ENCODE results near the gene SHCBP1L. TPM values are rescaled to one million over a fixed set of nuclear protein-coding genes. Genes with fewer than 3 reads are reported as not detected.
A peak's percentile ranks its signal among the peaks of the same experiment; 100 is the strongest.

Gene SHCBP1L
- total and polyA plus RNA-seq, 9 of the 15 experiments (the other 6 are each of a cell fraction or from before 2014, with no cell fraction given), result not detected

DNA sequence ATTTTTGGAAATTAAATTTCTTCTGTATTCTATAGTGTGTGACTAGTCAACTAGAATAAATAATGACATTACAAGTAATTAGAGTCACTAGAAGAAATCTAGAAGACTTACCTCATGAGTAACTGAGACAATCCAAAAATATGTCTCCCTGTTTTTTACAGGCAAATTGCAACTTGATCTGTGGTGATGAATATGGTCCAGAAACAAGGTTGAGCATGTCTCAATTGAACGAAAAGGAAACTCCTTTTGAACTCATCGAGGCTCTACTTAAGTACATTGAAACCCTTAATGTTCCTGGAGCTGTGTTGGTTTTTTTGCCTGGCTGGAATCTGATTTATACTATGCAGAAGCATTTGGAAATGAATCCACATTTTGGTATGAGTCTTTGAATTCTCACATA, 77.1 kb downstream of the SHCBP1L start:
- Histone ChIP-seq H3K79me2 (ENCODE audit: control insufficient read depth, insufficient read depth, low read length) (peaks cover 2% of the 10 kb centered on the region; the same call in 1 of the 3 replicates), H3K9ac (ENCODE audit: insufficient read depth in 1 of 2, low read depth in 2 of 2, low read length in 2 of 2) (no peak overlapping the region), H3K9me3 (replicated peaks; ENCODE audit: control insufficient read depth, insufficient read depth, low read depth, low read length) (no peaks in the 10 kb centered on the region), H3K4me3 (no peak overlapping the region), H3K4me2 (ENCODE audit: insufficient read depth, low read length) (no peak overlapping the region), H3K36me3 (ENCODE audit: control insufficient read depth, insufficient read depth, low read length) (peaks cover 100% of the 10 kb centered on the region), H2AFZ (ENCODE audit: low read depth, low read length) (no peak overlapping the region), H4K20me1 (replicated peaks; ENCODE audit: control insufficient read depth, insufficient read depth, low read length) (no peaks in the 10 kb centered on the region; the same call in 1 of the 2 replicates), H3K27me3 (ENCODE audit: control insufficient read depth in 2 of 2, insufficient read depth in 2 of 2, low read length in 2 of 2) (no peaks in the 10 kb centered on the region), H3K9me1 (ENCODE audit: control insufficient read depth, insufficient read depth, low read length) (no peaks in the 10 kb centered on the region), H3K4me1 (replicated peaks in 1 of 2; ENCODE audit: control insufficient read depth in 2 of 2, insufficient read depth in 2 of 2, low read length in 2 of 2) (no peaks in the 10 kb centered on the region), H3K27ac (ENCODE audit: extremely low read depth, low read depth, low read length) (no peak overlapping the region)
- TF ChIP-seq SIRT6 (IDR thresholded peaks at IDR 0.05; ENCODE audit: low read depth, low read length) (no peak), POLR2AphosphoS5 (IDR thresholded peaks at IDR 0.05; ENCODE audit: control insufficient read depth, insufficient read depth, low read depth, low read length) (0 out of 2 replicates have a peak, but pooled peaks have one; percentile 16), NRF1 (conservative IDR thresholded peaks at IDR 0.05 in 1 of 2, IDR thresholded peaks at IDR 0.05 in 1 of 2) (no peak), POLR2G (IDR thresholded peaks at IDR 0.05; ENCODE audit: low read depth, low read length) (no peak), RBM22 (IDR thresholded peaks at IDR 0.05; ENCODE audit: low read depth, low read length, poor library complexity, severe bottlenecking) (peak; percentile 23)
- DNase-seq (ENCODE audit: extremely low read depth in 1 of 4, low spot score in 3 of 4), result no peak
- intact Hi-C loops (cut with micrococcal nuclease), result no loop called here
- ATAC-seq, result no peak
- no peak for FAIRE-seq
- 97% methylated on average over 2 of the region's 2 CpGs for WGBS (ENCODE audit: insufficient coverage, low coverage, missing lambda C conversion rate)
- ChIA-PET CTCF (ENCODE audit: low intra/inter-chr PET ratio) (no interaction called here), POLR2A (interaction anchor here (0.6 to 1.7 kb wide), 5 partner anchors 9 to 781 kb away, joined by 3 to 5 read pairs (median 3); no protein-coding TSS in a partner anchor)
- in situ Hi-C loops (cut with MboI), result no loop called here
- BruUV-seq (replicated peaks), result no TSS peak

DNA sequence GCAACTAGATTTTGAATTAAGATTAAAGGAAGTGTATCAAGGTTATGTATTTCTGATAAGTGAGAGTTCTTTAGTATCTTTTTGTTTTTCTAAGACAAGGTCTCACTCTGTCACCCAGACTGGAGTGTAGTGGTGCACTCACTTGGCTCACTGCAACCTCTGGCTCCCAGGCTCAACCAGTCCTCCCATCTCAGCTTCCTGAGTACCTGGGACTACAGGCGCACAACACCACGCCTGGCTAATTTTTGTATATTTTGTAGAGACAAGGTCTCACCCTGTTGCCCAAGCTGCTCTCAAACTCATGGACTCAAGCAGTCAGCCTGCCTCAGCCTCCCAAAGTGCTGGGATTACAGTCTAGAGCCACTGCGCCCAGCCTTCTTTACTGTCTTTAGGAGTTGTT, 80.1 kb downstream of the SHCBP1L start:
- no peaks in the 10 kb centered on the region for H3K4me1 ChIP-seq (replicated peaks in 1 of 2; ENCODE audit: control insufficient read depth in 2 of 2, insufficient read depth in 2 of 2, low read length in 2 of 2)
- ChIA-PET CTCF (ENCODE audit: low intra/inter-chr PET ratio) (no interaction called here), POLR2A (interaction anchor here (1.2 to 1.8 kb wide), 2 partner anchors 10 to 11 kb away, joined by 4 to 5 read pairs; no protein-coding TSS in a partner anchor)
- no peak overlapping the region for H3K27ac ChIP-seq (ENCODE audit: extremely low read depth, low read depth, low read length)
- no peaks in the 10 kb centered on the region for H3K9me1 ChIP-seq (ENCODE audit: control insufficient read depth, insufficient read depth, low read length)
- BruUV-seq (replicated peaks), result no TSS peak
- H4K20me1 ChIP-seq (replicated peaks; ENCODE audit: control insufficient read depth, insufficient read depth, low read length), result no peaks in the 10 kb centered on the region; the same call in 1 of the 2 replicates
- no peaks in the 10 kb centered on the region for H3K27me3 ChIP-seq (ENCODE audit: control insufficient read depth in 2 of 2, insufficient read depth in 2 of 2, low read length in 2 of 2)
- 98% methylated on average over 3 of the region's 3 CpGs for WGBS (ENCODE audit: insufficient coverage, low coverage, missing lambda C conversion rate)
- no peak overlapping the region for H2AFZ ChIP-seq (ENCODE audit: low read depth, low read length)
- H3K4me2 ChIP-seq (ENCODE audit: insufficient read depth, low read length), result no peak overlapping the region
- H3K9ac ChIP-seq (ENCODE audit: insufficient read depth in 1 of 2, low read depth in 2 of 2, low read length in 2 of 2), result no peak overlapping the region
- peaks cover 100% of the 10 kb centered on the region for H3K36me3 ChIP-seq (ENCODE audit: control insufficient read depth, insufficient read depth, low read length)
- in situ Hi-C loops (cut with MboI) (no loop called here), intact Hi-C loops (cut with micrococcal nuclease) (no loop called here)
- H3K79me2 ChIP-seq (ENCODE audit: control insufficient read depth, insufficient read depth, low read length), result peaks cover 11% of the 10 kb centered on the region; the same call in 2 of the 3 replicates
- DNase-seq (ENCODE audit: extremely low read depth in 1 of 4, low spot score in 3 of 4) (no peak), FAIRE-seq (no peak), ATAC-seq (no peak)
- TF ChIP-seq SREBF2 (CRISPR knock-in tag; IDR thresholded peaks at IDR 0.05) (no peak), SNRNP70 (optimal IDR thresholded peaks at IDR 0.05; ENCODE audit: low read depth, low read length) (no peak), MCM3 (IDR thresholded peaks at IDR 0.05) (no peak), HDAC2 (IDR thresholded peaks at IDR 0.05) (no peak), RBM17 (IDR thresholded peaks at IDR 0.05; ENCODE audit: borderline replicate concordance, low read depth, low read length) (no peak), ZNF445 (CRISPR knock-in tag; IDR thresholded peaks at IDR 0.05; ENCODE audit: low read depth) (no peak), CCAR2 (IDR thresholded peaks at IDR 0.05; ENCODE audit: low read depth, low read length) (no peak), CHD2 (IDR thresholded peaks at IDR 0.05; ENCODE audit: low read depth, low read length) (no peak), KLF13 (tag; IDR thresholded peaks at IDR 0.05; ENCODE audit: borderline replicate concordance, low read depth) (no peak)
- TF ChIP-seq, protein P1, sequence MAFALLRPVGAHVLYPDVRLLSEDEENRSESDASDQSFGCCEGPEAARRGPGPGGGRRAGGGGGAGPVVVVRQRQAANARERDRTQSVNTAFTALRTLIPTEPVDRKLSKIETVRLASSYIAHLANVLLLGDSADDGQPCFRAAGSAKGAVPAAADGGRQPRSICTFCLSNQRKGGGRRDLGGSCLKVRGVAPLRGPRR (CRISPR knock-in tag; IDR thresholded peaks at IDR 0.05), result no peak
- H3K9me3 ChIP-seq (replicated peaks; ENCODE audit: control insufficient read depth, insufficient read depth, low read depth, low read length), result no peaks in the 10 kb centered on the region
- no peak overlapping the region for H3K4me3 ChIP-seq

Data from K562 (cell line).